NCI-H146 (cell line): ENCODE data around the gene EYS.
"Not testable (repeated sequence)": the region's sequence is repeated elsewhere in the genome, so short reads cannot be mapped to it uniquely, and the experiment has no call there.

Experiments
- DNase-seq: peaks from one replicate; lab custom pipeline; 2025; lab: John Stamatoyannopoulos, UW

The EYS gene

DNA sequence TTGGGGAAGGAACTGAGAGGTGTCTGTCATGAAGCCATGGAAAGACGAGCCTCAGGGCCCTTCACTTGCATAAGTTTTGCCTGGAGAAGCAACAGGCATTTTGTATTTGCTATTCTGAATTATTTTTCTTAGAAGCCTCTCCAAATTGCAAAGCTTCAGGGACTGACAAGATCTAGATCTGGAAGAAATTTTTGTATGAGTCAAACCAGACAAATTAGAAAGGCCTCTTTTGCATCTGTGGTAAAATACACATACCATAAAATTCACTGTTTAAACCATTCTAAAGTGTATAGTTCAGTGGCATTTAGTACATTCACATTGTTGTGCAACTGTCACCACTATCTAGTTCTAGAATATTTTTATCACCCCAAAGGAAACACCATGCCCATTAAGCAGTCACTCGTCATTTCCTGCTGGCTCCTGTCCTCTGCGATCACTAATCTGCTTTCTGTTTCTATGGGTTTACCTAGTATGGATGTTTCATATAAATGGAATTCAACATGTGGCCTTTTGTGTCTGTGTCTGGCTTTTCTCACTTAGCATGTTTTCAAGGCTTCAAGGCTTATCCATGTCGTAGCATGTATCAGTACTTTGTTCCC, 1802.3 kb downstream of the EYS start:
- no peak for DNase-seq

DNA sequence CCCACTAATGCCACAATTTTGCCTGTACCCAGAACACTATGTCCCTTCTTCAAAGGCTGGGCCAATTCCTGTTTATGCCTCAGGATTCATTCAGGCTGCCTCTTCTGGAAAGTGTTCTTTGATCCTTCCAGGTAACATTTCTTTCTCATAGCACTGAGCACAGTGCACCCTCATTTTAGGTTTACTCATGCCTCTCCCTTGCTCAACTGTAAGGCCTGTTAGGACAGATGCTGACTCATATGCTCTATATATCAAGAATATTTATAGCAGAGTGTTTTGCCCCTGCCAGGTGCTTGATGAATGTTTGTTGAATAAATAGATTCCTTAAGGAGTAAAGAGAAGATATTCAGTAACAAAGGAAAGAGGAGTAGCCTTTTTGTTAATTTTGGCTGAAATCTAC, 1807.5 kb downstream of the EYS start:
- DNase-seq, result no peak

- no peak for DNase-seq
Observed at GRCh38 chr6:63897952-63898351, 1809.1 kb downstream of the EYS start.

DNA sequence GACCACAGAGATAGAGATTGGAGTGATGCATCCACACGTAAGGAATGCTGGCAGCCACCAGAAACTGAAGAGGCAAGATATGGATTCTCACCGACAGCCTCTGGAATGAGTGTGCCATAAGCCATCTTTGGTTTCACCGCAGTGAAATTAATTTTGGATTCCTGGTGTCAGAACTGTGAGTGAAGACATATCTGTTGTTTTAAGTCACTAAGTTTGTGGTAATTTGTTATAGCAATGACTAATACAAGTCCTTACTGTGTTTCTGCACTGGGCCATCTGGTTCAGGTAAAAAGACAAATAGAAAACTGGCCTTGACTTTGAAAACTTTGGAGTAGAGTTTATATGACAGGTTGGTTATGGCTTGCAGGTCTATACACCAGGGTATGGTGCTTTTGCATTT, 1809.6 kb downstream of the EYS start:
- DNase-seq, result no peak

DNA sequence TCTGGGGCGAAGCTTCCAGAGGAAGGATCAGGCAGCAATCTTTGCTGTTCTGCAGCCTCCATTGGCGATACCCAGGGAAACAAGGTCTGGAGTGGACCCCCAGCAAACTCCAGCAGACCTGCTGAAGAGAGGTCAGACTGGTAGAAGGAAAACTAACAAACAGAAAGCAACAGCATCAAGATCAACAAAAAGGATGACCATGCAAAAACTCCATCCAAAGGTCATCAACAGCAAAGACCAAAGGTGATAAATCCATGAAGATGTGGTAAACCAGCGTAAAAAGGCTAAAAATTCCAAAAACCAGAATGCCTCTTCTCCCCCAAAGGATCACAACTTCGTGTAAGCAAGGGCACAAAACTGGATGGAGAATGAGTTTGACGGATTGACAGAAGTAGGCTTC, 1818.6 kb downstream of the EYS start:
- DNase-seq, result no peak

DNA sequence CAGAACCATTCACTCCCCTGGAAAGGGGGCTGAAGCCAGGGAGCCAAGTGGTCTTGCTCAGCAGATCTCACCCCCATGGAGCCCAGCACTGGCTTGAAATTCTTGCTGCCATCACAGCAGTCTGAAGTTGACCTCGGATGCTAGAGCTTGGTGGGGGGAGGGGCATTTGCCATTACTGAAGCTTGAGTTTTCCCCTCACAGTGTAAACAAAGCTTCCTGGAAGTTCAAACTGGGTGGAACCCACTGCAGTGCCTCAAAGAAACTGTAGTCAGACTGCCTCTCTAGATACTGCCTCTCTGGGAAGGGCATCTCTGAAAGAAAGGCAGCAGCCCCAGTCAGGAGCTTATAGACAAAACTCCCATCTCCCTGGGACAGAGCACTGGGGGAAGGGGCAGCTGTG, 1819.2 kb downstream of the EYS start:
- DNase-seq, result not testable (repeated sequence)

DNA sequence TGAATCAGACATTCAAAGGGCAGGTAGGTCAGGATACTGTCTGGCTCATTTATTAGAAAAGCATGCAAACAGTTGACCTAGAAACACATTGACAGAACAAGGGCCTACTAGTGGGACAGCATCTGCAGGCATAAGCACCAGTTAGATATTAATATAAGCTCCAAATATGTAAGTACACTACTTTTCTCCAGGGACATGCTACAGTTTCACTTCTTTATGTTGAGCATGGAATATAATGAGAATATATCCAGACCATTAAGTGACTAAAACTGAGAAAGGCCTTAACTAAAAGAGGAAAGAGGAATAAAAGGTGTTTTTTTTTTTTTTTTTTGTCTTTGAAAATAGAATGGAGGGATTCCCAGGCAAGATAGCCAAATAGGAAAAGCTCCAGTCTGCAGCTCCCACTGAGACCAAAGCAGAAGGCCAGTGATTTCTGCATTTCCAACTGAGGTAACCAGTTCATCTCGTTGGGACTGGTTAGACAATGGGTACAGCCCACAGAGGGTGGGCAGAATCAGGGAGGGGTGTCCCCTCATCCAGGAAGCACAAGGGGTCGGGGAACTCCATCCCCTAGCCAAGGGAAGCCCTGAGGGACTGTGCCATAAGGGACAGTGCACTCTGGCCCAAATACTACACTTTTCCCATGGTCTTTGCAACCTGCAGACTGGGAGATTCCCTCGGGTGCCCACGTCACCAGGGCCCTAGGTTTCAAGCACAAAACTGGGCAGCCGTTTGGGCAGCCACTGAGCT, 1819.8 kb downstream of the EYS start:
- DNase-seq, result no peak

DNA sequence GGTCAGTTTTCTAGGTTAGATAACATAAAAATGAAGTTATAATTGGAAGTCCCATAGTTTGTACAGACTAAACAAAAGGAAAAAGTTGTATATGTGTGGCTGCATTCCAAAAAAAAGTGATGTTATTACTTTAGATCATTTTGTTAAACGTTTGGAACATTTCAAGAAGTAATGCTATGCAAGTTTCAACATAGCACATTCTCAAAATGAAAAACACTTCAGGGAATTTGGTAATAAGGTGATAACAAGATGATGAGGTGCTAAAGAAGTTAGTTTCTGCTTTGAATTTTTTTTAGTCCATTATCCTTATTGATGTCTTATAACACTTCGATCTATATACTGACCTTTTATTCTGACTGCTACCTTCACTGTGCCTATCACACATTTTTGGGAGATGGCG, 1820.7 kb downstream of the EYS start:
- no peak for DNase-seq

- DNase-seq, result no peak
Observed at GRCh38 chr6:63883597-63883996, 1823.4 kb downstream of the EYS start.

DNA sequence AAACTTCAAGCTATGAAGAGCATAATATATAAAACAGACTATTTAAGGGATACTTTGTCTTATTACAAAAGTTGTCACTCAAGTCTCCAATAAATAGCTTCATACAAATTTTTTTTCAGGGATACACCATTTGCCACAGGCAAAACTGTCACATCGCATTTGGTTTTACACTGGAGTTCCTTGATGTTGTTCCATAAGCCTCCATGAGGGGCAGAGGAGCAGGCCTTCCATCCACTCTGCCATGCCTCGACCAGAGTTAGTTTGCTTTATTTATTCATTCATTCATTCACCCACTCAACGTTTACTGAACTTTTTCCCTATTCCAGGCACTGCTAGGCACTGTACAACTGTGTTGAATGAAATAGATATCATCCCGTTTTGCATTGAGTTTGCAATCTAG, 1824.8 kb downstream of the EYS start:
- no peak for DNase-seq

DNA sequence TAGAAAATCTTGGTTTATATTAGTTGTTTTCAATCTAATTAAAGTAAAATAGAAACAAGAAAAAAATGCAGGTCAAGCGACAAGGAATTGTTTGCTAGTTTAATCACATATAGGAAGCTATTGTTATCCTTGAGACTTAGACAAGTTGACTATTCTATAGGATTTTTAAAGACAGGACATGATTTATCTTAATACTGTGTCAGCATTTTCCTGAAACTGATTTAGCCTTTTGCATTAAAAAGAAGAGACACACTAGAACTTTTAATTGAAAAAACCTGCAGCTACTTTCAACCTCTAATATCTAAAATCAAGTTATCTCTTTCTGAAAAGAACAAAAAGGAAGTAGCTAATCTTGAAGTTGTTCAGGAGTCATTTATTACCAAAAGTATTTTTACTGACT, 1825.2 kb downstream of the EYS start:
- DNase-seq, result no peak

- DNase-seq, result no peak
Observed at GRCh38 chr6:63872233-63872632, 1834.8 kb downstream of the EYS start.

GRCh38 chr6:63868351-63868750, 1838.7 kb downstream of the EYS start:
- DNase-seq, result no peak

GRCh38 chr6:63864671-63865318, 1842.2 kb downstream of the EYS start:
- DNase-seq, result no peak

DNA sequence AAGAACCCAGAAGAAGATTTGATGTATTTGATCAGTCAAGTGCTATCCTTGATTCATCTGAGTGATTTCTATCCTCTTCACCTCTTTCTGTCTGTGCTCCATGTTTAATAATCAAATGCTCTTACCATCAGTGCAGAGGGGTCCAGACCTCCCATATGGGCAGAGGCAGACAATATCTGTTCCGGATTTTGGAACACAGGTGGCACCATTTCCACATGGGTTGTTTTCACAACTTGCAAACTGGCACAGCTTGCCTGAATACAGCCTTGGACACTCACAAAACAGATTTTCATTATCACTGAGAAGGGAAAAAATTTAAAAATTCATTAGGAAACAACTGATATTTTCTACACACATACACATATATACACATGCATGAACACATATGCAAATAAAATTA, 1843.0 kb downstream of the EYS start:
- DNase-seq, result no peak

GRCh38 chr6:63862486-63863198, 1844.4 kb downstream of the EYS start:
- DNase-seq, result no peak

GRCh38 chr6:63859528-63859927, 1847.5 kb downstream of the EYS start:
- no peak for DNase-seq

GRCh38 chr6:63858691-63859090, 1848.3 kb downstream of the EYS start:
- DNase-seq, result no peak

- no peak for DNase-seq
Observed at GRCh38 chr6:63856271-63856670, 1850.8 kb downstream of the EYS start.

- no peak for DNase-seq
Observed at GRCh38 chr6:63844287-63844686, 1862.7 kb downstream of the EYS start.

DNA sequence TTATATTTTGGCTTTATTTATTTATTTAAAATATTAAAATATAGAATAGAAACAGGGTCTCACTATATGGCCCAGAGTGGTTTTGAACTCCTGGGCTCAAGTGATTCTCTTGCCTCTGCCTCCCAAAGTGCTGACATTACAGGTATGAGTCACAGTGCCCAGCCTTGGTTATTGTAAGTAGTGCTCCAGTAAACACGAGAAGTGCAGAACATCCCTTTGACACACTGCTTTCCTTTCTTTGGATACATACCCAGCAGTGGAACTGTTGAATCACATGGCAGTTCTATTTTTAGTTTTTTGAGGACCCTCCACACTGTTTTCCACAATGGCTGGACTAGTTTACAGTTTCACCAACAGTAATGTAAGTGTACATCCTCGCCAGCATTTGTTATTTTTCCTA, 1867.5 kb downstream of the EYS start:
- DNase-seq, result no peak

DNA sequence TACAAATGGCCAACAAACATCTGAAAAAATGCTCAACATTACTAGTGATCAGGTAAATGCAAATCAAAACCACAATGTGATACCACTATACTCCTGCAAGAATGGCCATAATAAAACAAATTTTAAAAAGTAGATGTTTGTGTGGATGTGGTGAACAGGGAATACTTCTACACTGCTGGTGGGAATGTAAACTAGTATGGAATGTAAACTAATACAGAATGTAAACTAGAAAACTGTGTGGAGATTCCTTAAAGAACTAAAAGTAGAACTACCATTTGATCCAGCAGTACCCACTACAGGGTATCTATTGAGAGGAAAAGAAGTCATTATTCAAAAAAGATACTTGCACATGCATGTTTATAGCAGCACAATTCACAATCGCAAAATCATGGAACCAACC, 1878.3 kb downstream of the EYS start:
- not testable (repeated sequence) for DNase-seq

GRCh38 chr6:63824722-63825121, 1882.3 kb downstream of the EYS start:
- DNase-seq, result no peak
